Chondrocyte (in vitro differentiated cells): ENCODE results near the gene DLGAP4. TPM values are rescaled to one million over a fixed set of nuclear protein-coding genes. Genes with fewer than 3 reads are reported as not detected.

Experiments
- DNase-seq: peaks from one replicate; pipeline ENCODE4 v3.0.0; 2021; ENCODE audit warnings: mixed read lengths, low spot score
- H3K27ac Mint-ChIP-seq: one replicate; pipeline ENCODE4 v1.8.0; 2021; ENCODE audit warnings: mild to moderate bottlenecking, moderate library complexity, mixed read lengths; ENCODE audit not compliant: unreplicated experiment
- H3K27me3 Mint-ChIP-seq: 2 replicates; pipeline ENCODE4 v1.8.0; 2021; ENCODE audit warnings: low read depth, mixed read lengths
- H3K36me3 Mint-ChIP-seq: 2 replicates; pipeline ENCODE4 v1.8.0; 2021; ENCODE audit warnings: low read depth, mixed read lengths
- H3K4me1 Mint-ChIP-seq: 2 replicates; pipeline ENCODE4 v1.8.0; 2021; ENCODE audit warnings: low read depth, mild to moderate bottlenecking, mixed read lengths
- H3K4me3 Mint-ChIP-seq: one replicate; pipeline ENCODE4 v1.8.0; 2021; ENCODE audit warnings: mild to moderate bottlenecking, moderate library complexity, mixed read lengths; ENCODE audit not compliant: unreplicated experiment
- H3K9me3 Mint-ChIP-seq: 2 replicates; pipeline ENCODE4 v1.8.0; 2021; ENCODE audit warnings: low read depth, mixed read lengths
- total RNA-seq: library from RNA; stranded (reverse); gene quantifications from 3 replicates; pipeline ENCODE4 v1.2.1, GENCODE V29; 2021
- TF ChIP-seq, protein P1 (sequence below): fragments of 200-600 bp; sonication (generic); IDR thresholded peaks from 2 replicates; pipeline ENCODE4 v1.5.0; 2021; ENCODE audit warnings: antibody characterized with exemption, mild to moderate bottlenecking, moderate library complexity

DLGAP4 gene
- total RNA-seq, 1 donor from 2014 or later = 161 TPM

DNA sequence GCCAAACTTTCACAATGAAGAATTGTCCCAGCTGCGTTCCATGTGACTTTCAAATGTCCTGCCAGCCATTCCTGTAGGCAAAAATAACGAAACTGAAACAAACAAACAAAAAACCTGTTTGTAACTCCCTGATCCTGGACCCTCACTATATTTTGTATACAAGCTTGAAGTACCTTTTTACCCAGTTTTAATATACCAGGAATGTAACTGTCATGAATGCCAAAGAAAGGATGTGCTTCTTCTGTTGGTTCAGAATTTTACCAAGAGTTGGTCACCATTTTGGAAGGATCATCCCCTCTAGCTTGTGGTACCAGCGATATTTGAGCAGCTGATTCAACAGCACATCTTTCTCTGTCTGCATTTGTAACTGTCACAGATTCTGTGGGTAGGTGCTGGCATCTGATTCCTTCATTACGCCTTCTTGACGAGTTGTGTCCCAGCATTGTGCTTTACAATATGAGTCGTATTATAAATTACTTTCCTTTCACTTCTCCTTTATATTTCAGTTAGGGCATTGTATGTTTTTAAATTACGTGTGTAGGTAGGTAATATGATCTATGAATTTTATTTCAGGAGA, 93.9 kb downstream of the DLGAP4 start:
- Mint-ChIP-seq H3K27me3 (peaks cover 47% of the 10 kb centered on the region), H3K4me3 (no peak overlapping the region), H3K9me3 (peaks cover 4% of the 10 kb centered on the region), H3K27ac (no peak overlapping the region), H3K36me3 (peaks cover 3% of the 10 kb centered on the region), H3K4me1 (no peaks in the 10 kb centered on the region)
- TF ChIP-seq, protein P1, sequence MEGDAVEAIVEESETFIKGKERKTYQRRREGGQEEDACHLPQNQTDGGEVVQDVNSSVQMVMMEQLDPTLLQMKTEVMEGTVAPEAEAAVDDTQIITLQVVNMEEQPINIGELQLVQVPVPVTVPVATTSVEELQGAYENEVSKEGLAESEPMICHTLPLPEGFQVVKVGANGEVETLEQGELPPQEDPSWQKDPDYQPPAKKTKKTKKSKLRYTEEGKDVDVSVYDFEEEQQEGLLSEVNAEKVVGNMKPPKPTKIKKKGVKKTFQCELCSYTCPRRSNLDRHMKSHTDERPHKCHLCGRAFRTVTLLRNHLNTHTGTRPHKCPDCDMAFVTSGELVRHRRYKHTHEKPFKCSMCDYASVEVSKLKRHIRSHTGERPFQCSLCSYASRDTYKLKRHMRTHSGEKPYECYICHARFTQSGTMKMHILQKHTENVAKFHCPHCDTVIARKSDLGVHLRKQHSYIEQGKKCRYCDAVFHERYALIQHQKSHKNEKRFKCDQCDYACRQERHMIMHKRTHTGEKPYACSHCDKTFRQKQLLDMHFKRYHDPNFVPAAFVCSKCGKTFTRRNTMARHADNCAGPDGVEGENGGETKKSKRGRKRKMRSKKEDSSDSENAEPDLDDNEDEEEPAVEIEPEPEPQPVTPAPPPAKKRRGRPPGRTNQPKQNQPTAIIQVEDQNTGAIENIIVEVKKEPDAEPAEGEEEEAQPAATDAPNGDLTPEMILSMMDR = no peak
- no peak for DNase-seq

DNA sequence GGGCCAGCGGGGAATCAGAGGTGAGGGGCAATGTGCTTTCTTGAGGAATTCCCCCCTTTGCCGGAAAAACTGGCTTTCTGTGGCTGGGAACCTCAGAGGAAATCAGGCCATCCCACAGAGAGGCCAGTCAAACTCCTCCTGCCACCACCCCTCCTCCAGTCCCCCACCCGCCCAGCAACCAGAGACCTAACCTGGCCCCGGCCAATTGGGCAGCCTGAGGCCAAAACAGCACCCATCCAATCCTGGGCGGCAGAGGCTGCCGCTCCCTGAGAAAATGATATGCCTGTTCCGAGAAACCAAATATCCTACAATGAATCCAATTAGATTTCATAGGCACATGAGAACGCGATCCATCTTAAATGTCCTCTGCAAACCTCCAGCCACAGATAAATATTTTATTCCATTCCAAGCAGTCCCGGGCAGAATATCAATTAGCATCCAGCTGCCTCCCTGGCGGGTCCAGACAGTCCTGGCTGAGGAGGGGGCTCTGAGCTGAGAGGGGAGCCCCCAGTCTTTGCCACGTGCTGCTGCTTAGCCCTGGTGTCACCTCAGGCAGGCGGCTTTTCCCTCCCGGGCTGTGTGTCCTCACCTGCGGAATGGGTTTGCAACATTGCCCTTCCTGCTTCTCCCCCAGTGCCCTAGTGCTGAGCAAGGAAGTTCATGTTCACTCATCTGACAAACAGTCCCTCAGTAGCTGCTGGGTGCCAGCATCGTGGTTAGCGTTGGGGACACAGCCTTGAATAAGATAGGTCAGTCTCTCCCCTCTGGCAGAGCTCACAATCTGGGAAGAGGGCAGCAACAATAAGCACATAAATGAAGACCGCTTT, 95.0 kb downstream of the DLGAP4 start:
- Mint-ChIP-seq H3K36me3 (peaks cover 3% of the 10 kb centered on the region), H3K4me3 (no peak overlapping the region)

GRCh38 chr20:36402708-36403107, 96.6 kb downstream of the DLGAP4 start:
- DNase-seq = no peak
- Mint-ChIP-seq H3K27ac (no peak overlapping the region), H3K36me3 (peaks cover 3% of the 10 kb centered on the region), H3K27me3 (peaks cover 51% of the 10 kb centered on the region), H3K9me3 (peaks cover 4% of the 10 kb centered on the region), H3K4me3 (no peak overlapping the region), H3K4me1 (peaks cover 3% of the 10 kb centered on the region)
- TF ChIP-seq, protein P1 = no peak

More for the DNA sequence above, 95.0 kb downstream of the DLGAP4 start:
- TF ChIP-seq, protein P1 = no peak
- Mint-ChIP-seq H3K4me1 (no peaks in the 10 kb centered on the region), H3K27ac (no peak overlapping the region), H3K9me3 (peaks cover 4% of the 10 kb centered on the region), H3K27me3 (peaks cover 51% of the 10 kb centered on the region)
- no peak for DNase-seq

DNA sequence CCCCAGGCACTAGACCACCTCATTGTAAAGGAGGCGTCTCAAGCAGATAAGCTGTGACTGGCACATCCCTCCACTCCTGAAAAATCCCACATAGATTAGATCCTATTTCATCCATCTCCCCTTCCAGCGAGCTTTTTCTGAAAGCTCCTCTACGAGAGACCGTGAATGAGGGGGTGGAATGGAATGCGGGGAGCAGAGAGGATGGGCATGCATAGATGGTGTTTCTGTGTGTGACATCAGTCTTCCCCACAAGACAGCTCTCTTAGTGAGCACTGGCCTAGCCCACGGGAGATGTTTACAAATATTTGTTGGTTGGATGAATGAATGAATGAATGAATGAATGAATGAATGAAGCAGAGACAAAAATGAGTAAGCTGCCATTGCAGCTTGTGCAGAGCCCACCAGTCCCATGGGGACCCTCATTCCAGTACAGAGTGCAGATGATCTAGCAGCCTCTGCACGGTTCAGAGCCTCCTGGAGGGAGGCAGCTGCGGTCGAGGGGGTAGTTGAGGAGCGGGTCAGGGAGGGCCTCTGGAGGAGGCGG, 98.4 kb downstream of the DLGAP4 start:
- DNase-seq = no peak
- TF ChIP-seq, protein P1 = no peak
- H3K36me3 Mint-ChIP-seq = peaks cover 3% of the 10 kb centered on the region
- no peak overlapping the region for H3K4me3 Mint-ChIP-seq
- no peak overlapping the region for H3K27ac Mint-ChIP-seq
- H3K4me1 Mint-ChIP-seq = peaks cover 3% of the 10 kb centered on the region
- H3K27me3 Mint-ChIP-seq = peaks cover 49% of the 10 kb centered on the region
- H3K9me3 Mint-ChIP-seq = peaks cover 4% of the 10 kb centered on the region

DNA sequence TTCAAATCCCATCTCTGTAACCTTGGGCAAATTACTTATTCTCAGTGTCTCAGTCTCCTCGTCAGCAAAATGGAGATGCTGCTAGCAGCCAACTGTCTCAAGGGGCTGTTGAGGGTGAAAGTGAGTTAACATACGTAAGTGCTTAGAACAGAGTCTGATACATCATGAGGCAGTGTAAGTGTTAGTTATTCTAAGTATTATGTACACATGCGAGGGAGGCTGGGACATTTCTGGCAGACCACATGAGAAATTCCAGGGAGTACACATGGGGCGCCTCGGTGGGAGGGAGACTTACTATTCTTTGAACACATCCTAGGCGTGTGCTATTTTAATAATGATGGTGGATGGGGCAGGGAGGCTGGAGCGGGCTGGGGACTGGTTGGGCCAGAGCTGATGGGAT, 99.1 kb downstream of the DLGAP4 start:
- peak overlapping the region; percentile 65 for H3K27ac Mint-ChIP-seq
- DNase-seq = no peak
- TF ChIP-seq, protein P1 = no peak
- H3K4me1 Mint-ChIP-seq = peaks cover 3% of the 10 kb centered on the region
- no peak overlapping the region for H3K4me3 Mint-ChIP-seq
- H3K9me3 Mint-ChIP-seq = peaks cover 4% of the 10 kb centered on the region
- peaks cover 3% of the 10 kb centered on the region for H3K36me3 Mint-ChIP-seq
- peaks cover 44% of the 10 kb centered on the region for H3K27me3 Mint-ChIP-seq
